Endothelial cell (in vitro differentiated cells): Measurements from ENCODE around the gene PI4K2B. TPM values are rescaled to one million over a fixed set of nuclear protein-coding genes. Genes with fewer than 3 reads are reported as not detected.
A peak's percentile ranks its signal among the peaks of the same experiment; 100 is the strongest.
"Not testable (repeated sequence)": the region's sequence is repeated elsewhere in the genome, so short reads cannot be mapped to it uniquely, and the experiment has no call there.

ENCODE experiments used
- DNase-seq: peaks from one replicate; pipeline ENCODE4 v3.0.0; 2021; ENCODE audit warnings: low spot score
- H3K27ac Mint-ChIP-seq: one replicate; pipeline ENCODE4 v1.8.0; 2021; ENCODE audit warnings: mixed read lengths, inconsistent platforms; ENCODE audit not compliant: unreplicated experiment
- H3K27me3 Mint-ChIP-seq: one replicate; pipeline ENCODE4 v1.8.0; 2021; ENCODE audit warnings: mild to moderate bottlenecking, moderate library complexity, mixed read lengths, inconsistent platforms; ENCODE audit not compliant: unreplicated experiment
- H3K36me3 Mint-ChIP-seq: one replicate; pipeline ENCODE4 v1.8.0; 2021; ENCODE audit warnings: mild to moderate bottlenecking, low read depth, mixed read lengths, inconsistent platforms; ENCODE audit not compliant: unreplicated experiment
- H3K4me1 Mint-ChIP-seq: one replicate; pipeline ENCODE4 v1.8.0; 2021; ENCODE audit warnings: mild to moderate bottlenecking, mixed read lengths, inconsistent platforms; ENCODE audit not compliant: unreplicated experiment
- H3K4me3 Mint-ChIP-seq: one replicate; pipeline ENCODE4 v1.8.0; 2021; ENCODE audit warnings: mild to moderate bottlenecking, mixed read lengths, inconsistent platforms; ENCODE audit not compliant: unreplicated experiment
- H3K9me3 Mint-ChIP-seq: one replicate; pipeline ENCODE4 v1.8.0; 2021; ENCODE audit warnings: mixed read lengths, inconsistent platforms; ENCODE audit not compliant: unreplicated experiment
- CTCF ChIP-seq: fragments of 200-600 bp; sonication (generic); IDR thresholded peaks from one replicate; pipeline ENCODE4 v1.5.0; 2021; ENCODE audit warnings: antibody characterized with exemption; ENCODE audit not compliant: unreplicated experiment
- total RNA-seq: library from RNA; stranded (reverse); fragmentation: NEBNext Ultra II Directional; extraction: Animal tissue kit (Norgen Biotek cat#: 25700); gene quantifications from one replicate; pipeline ENCODE4 v1.2.1, GENCODE V29; 2021; ENCODE audit not compliant: unreplicated experiment

Gene PI4K2B
- total RNA-seq, 1 donor from 2014 or later: 6.7 TPM

GRCh38 chr4:25234390-25235370 is 847 bp downstream of the PI4K2B start:
- H3K27me3 Mint-ChIP-seq: peaks cover 3% of the 10 kb centered on the region
- H3K27ac Mint-ChIP-seq: no peak overlapping the region
- peak overlapping the region; percentile 92 for H3K4me3 Mint-ChIP-seq
- H3K36me3 Mint-ChIP-seq: peaks cover 12% of the 10 kb centered on the region
- peak; percentile 53 for TF ChIP-seq CTCF
- peak; percentile 54 for DNase-seq
- H3K4me1 Mint-ChIP-seq: peaks cover 6% of the 10 kb centered on the region
- peaks cover 4% of the 10 kb centered on the region for H3K9me3 Mint-ChIP-seq

GRCh38 chr4:25235401-25235800 is 1.6 kb downstream of the PI4K2B start:
- Mint-ChIP-seq H3K27ac (no peak overlapping the region), H3K27me3 (peaks cover 3% of the 10 kb centered on the region), H3K36me3 (peaks cover 12% of the 10 kb centered on the region)

GRCh38 chr4:25236030-25236429 is 2.2 kb downstream of the PI4K2B start:
- H3K27ac Mint-ChIP-seq, H3K9me3 Mint-ChIP-seq, H3K27me3 Mint-ChIP-seq, H3K4me3 Mint-ChIP-seq, DNase-seq: not testable (repeated sequence)
- Mint-ChIP-seq H3K36me3 (peaks cover 12% of the 10 kb centered on the region), H3K4me1 (peaks cover 11% of the 10 kb centered on the region)

More at GRCh38 chr4:25235401-25235800, 1.6 kb downstream of the PI4K2B start:
- TF ChIP-seq CTCF: no peak
- Mint-ChIP-seq H3K9me3 (peaks cover 4% of the 10 kb centered on the region), H3K4me1 (peaks cover 6% of the 10 kb centered on the region), H3K4me3 (peak overlapping the region; percentile 92)
- DNase-seq: no peak

GRCh38 chr4:25236971-25237370 is 3.1 kb downstream of the PI4K2B start:
- no peak for DNase-seq
- Mint-ChIP-seq H3K4me1 (peaks cover 11% of the 10 kb centered on the region), H3K27ac (no peak overlapping the region), H3K4me3 (no peak overlapping the region), H3K9me3 (no peaks in the 10 kb centered on the region), H3K27me3 (peaks cover 3% of the 10 kb centered on the region), H3K36me3 (peaks cover 12% of the 10 kb centered on the region)
- TF ChIP-seq CTCF: no peak

GRCh38 chr4:25238052-25238451 is 4.2 kb downstream of the PI4K2B start:
- Mint-ChIP-seq H3K4me1 (peaks cover 11% of the 10 kb centered on the region), H3K36me3 (peaks cover 12% of the 10 kb centered on the region), H3K27me3 (peaks cover 3% of the 10 kb centered on the region), H3K27ac (no peak overlapping the region), H3K9me3 (no peaks in the 10 kb centered on the region), H3K4me3 (peak overlapping the region; percentile 2)
- no peak for TF ChIP-seq CTCF
- DNase-seq: no peak

GRCh38 chr4:25239528-25239927 is 5.7 kb downstream of the PI4K2B start:
- Mint-ChIP-seq H3K4me1 (peaks cover 11% of the 10 kb centered on the region), H3K36me3 (peaks cover 17% of the 10 kb centered on the region)
- DNase-seq, H3K27me3 Mint-ChIP-seq, H3K4me3 Mint-ChIP-seq, H3K27ac Mint-ChIP-seq, H3K9me3 Mint-ChIP-seq: not testable (repeated sequence)

GRCh38 chr4:25240754-25241210 is 6.9 kb downstream of the PI4K2B start:
- not testable (repeated sequence) for H3K9me3 Mint-ChIP-seq, H3K27ac Mint-ChIP-seq, H3K4me3 Mint-ChIP-seq, DNase-seq, H3K27me3 Mint-ChIP-seq, H3K4me1 Mint-ChIP-seq
- H3K36me3 Mint-ChIP-seq: peaks cover 21% of the 10 kb centered on the region

- H3K4me3 Mint-ChIP-seq, DNase-seq, H3K4me1 Mint-ChIP-seq, H3K27ac Mint-ChIP-seq, H3K27me3 Mint-ChIP-seq, H3K9me3 Mint-ChIP-seq: not testable (repeated sequence)
- H3K36me3 Mint-ChIP-seq: peaks cover 24% of the 10 kb centered on the region
Observed at GRCh38 chr4:25242195-25242594, 8.4 kb downstream of the PI4K2B start.
